GM19452 (cell line): ENCODE measurements around the gene POMT2.
"Not testable (repeated sequence)": the region's sequence is repeated elsewhere in the genome, so short reads cannot be mapped to it uniquely, and the experiment has no call there.

Experiments
- ATAC-seq: cut with Tn5 transposase; IDR thresholded peaks from one replicate; pipeline ENCODE4 v1.9.1; 2021; ENCODE audit not compliant: unreplicated experiment

The POMT2 gene, protein sequence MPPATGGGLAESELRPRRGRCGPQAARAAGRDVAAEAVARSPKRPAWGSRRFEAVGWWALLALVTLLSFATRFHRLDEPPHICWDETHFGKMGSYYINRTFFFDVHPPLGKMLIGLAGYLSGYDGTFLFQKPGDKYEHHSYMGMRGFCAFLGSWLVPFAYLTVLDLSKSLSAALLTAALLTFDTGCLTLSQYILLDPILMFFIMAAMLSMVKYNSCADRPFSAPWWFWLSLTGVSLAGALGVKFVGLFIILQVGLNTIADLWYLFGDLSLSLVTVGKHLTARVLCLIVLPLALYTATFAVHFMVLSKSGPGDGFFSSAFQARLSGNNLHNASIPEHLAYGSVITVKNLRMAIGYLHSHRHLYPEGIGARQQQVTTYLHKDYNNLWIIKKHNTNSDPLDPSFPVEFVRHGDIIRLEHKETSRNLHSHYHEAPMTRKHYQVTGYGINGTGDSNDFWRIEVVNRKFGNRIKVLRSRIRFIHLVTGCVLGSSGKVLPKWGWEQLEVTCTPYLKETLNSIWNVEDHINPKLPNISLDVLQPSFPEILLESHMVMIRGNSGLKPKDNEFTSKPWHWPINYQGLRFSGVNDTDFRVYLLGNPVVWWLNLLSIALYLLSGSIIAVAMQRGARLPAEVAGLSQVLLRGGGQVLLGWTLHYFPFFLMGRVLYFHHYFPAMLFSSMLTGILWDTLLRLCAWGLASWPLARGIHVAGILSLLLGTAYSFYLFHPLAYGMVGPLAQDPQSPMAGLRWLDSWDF

GRCh38 chr14:77320238-77320935 lies at the start of gene POMT2:
Gene POMT2, minus strand, starts transcription at chr14:77320883. Its CDS starts 202 bp downstream, at chr14:77320681.
- ATAC-seq = peak; percentile 62

DNA sequence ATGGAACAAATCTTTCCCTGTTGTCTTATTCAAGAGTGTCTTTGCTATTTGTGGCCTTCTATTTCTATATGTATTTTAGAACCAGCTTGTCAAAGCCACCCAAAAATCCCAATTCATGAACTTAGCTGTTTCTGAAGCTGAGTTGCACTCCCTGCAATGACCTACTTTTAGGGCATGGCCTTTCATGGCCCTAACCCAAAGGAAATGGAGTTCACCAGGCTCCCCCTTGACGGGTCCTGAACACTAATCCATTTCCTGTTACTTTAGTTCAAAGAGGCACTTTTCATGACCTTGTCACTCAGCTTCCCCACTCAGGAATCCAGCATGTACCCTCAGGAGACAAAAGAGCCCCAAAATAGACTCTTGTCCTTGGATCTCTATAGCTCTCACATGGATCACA lies 48.6 kb upstream of the POMT2 start:
- no peak for ATAC-seq

DNA sequence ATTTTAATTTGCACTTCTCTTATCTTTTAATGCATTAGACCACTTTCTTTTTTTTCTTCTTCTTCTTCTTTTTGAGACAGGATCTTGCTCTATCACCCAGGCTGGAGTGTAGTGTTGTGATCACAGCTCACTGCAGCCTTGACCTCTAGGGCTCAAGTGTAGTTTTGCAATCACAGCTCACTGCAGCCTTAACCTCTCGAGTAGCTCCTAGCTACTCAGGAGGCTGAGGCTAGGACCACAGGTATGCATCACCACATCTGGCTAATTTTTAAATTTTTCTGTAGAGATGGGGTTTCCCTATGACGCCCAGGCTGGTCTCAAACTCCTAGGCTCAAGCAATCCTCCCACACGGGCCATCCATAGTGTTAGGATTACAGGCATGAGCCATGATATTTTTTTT lies 43.5 kb upstream of the POMT2 start:
- no peak for ATAC-seq

GRCh38 chr14:77359626-77360025 lies 38.9 kb upstream of the POMT2 start:
- no peak for ATAC-seq

- ATAC-seq = no peak
These were observed 36.2 kb upstream of the POMT2 start for GRCh38 chr14:77356899-77357298.

DNA sequence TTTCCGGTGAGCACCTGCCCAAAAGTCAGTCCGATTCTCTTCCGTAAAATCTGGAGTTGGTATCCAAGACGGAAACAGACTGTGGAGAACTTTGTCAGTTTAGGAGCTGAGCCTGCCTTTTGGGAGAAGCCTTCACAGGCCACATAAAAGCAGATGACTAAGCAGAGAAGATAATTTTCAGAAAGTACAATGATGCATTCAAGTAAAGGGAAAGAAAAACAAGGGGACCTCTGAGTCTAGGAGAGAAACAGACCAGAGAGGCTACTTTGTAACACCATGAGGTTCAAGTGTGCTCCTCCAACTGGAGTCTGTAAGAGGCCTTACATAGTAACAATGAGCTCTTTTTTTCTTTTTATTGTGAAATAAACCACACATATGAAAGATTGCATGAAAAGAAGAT lies 35.1 kb upstream of the POMT2 start:
- no peak for ATAC-seq

DNA sequence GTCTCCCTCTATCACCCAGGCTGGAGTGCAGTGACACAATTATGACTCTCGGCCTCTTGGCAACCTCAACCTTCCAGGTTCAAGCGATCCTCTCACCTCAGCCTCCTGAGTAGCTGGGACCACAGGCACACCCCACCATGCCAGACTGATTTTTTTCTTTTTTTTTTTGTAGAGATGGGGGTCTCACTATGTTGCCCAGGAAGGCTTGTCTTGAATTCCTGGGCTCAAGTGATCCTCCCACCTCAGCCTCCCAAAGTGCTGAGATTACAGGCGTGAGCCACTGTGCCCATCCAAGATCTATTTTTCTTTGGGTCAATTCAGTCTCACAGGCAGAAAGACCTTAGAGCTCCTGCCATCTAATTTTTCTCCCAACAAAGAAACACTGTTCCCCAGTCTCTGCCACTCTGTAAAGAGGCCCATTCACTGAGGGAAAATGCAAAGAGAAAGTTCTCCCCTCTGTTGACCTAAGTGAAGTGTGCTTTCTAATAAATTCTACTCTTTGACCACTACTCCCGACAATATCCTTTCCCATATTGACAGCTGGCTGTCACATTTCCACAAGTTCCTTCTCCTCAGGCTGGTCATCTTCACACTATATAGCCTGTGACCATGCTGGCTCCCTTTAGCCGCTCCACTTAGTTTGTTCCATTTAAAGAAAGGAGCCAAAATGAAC lies 32.9 kb upstream of the POMT2 start:
- ATAC-seq = no peak

DNA sequence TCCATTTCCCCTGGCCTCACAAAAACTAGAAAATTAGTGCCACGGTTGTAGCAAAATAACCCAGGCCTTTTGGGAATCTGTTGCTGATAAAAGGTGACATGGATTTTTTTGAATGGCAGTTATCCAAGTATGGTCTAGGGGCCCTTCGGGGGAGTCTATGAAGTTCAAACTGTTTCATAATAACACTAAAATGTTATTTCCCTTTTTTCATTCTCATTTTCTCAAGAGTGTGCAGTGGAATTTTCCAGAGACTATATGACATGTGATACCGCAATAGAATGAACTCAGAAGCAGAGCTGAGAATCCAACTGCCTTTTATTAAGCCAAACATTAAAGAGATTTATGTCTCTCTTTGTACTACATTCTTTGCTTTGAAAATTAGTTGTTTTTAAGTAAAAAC lies 27.1 kb upstream of the POMT2 start:
- no peak for ATAC-seq

DNA sequence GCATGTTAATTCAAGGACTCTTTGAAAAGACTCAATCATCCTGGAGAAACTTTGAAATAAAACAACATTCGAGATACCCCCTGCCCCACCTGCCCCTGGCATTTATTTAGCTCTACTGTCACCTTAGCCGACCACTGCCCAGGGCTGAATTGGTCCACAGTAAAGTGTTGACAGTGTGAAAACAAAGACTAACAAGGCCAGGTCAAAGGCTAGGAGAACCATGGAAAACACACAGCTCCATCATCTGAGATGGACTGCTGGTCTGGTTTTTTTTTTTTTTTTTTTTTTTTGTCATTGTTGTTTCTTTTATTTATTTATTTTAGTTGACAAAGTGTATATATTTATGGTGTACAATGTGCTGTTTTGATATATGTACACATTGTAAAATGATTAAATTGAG lies 25.8 kb upstream of the POMT2 start:
- ATAC-seq = no peak

GRCh38 chr14:77344377-77344996 lies 23.8 kb upstream of the POMT2 start:
- ATAC-seq = no peak

DNA sequence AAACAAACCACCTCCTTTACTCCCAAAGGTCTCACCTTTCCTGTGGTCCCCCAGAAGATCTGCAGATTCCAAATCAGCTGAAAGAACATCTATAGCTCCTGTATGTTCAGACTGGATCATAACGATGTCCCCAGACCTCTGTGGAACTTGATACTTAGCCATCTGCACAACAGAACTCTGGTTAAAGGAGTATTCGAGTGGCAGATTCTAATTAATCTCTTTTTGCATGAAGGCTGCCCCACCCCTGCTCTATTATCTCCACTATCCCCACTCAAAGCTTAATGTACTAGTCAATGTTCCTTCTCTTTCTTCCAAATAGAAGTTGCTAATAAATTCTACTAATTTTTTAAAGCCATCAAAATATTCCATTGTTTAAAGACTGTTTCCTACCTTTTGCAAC lies 23.0 kb upstream of the POMT2 start:
- ATAC-seq = no peak

DNA sequence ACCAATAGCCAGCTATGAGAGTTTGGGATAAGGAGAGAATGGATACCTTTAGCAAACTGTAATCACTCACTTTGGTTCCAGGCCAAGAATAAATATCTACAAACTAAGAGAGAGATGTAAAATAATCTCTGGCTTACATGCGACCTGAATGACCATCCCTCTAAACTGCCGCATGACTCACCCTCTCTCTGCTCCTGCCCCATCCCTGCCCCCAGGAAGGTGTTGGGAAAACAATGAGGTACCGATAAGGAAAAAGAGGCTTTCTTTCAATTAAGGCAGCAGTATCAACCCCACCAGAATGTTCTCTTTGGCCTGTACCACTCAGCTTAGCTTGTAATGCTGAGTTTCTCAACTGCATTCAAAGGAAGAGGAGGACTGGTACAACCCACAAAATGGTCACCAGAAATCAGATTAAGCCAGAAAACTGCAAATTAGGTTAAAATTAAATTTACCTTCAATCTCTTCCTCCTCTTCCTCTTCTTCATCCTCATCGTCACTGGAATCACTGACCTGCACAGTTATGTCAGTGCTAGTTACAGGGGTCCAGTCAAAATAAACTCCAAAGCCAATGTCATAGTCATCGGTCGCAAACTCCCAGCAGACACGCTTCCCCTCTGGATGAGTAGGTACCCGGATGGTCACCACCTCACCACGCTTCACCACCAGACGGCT lies 22.2 kb upstream of the POMT2 start:
- no peak for ATAC-seq

- ATAC-seq = no peak
These were observed 19.7 kb upstream of the POMT2 start for GRCh38 chr14:77340389-77340788.

- ATAC-seq = no peak
These were observed 18.7 kb upstream of the POMT2 start for GRCh38 chr14:77339407-77339806.

DNA sequence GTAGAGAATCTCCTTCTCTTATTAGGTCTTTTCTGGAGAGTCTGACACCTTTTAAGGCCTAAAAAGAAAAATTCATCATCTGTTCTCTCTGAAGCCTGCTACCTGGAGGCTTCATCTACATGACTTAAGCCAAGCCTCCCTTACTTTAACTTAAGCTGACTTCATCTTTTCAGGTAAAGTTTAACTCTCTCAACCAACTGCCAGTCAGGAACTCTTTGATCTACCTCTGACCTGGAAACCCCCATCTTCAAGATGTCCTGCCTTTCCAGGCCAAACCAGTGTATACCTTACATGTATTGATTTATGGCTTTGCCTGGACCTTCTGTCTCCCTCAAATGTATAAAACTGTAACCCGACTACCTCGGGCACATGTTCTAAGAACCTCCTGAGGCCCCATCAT lies 17.6 kb upstream of the POMT2 start:
- ATAC-seq = no peak

DNA sequence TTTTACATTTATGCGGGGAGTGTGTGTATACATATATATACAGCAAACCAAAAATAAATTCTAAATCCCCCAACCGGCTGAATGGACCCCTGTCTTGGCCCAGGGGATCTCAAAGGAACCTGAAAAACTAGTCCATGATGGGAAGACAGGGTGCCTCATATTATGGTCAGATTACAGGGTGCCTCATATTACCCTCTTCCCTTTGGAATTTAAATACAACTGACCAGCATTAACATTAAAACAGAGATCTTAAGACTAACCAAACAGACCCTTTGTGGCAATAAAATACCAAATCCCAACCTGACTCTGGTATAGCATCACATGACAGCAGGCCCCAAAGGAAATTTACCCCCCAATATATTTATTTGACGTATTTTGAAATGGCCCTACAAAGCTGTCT lies 17.2 kb upstream of the POMT2 start:
- ATAC-seq = no peak

DNA sequence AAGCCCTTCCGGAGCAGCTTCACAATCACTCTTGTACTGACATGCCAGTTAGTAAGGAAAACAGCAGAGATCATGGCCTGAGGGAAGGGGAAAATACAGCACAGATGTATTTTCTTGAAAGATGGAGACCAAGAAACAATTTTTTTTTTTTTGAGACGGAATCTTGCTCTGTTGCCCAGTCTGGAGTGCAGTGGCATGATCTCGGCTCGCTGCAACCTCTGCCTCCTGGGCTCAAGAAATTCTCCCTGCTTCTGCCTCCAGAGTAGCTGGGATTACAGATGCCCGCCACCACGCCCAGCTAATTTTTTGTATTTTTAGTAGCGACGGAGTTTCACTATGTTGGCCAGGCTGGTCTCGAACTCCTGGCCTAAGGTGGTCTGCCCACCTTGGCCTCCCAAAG lies 16.6 kb upstream of the POMT2 start:
- ATAC-seq = not testable (repeated sequence)

GRCh38 chr14:77335576-77335975 lies 14.9 kb upstream of the POMT2 start:
- no peak for ATAC-seq

GRCh38 chr14:77329872-77330271 lies 9.2 kb upstream of the POMT2 start:
- ATAC-seq = no peak

DNA sequence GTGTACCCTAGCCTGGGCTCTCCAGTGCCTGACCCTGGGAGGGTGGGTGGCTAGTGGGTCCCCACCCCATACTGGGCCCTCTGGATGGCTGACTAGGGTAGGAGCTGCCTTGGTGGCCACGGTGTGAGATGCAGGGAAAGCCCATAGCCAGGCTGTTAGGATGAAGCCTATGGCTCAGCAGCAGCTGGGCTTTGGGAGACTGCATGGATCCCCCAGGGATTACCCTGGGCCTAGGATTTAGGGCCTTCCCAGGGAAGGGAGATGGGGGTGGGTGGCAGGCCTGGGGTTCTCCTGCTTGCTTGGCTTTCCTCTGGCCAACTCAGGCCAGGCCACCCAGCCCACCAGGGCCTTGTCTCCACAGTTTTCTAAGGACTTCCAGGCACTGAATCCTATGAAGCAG lies 6.4 kb upstream of the POMT2 start:
- no peak for ATAC-seq
